Measurements from ENCODE around the gene PHACTR2. TPM values are rescaled to one million over a fixed set of nuclear protein-coding genes. Genes with fewer than 3 reads are reported as not detected.
"Not testable (repeated sequence)": the region's sequence is repeated elsewhere in the genome, so short reads cannot be mapped to it uniquely, and the experiment has no call there.

The PHACTR2 gene
- total RNA-seq, 1 donor from 2014 or later, result 71.0 TPM

- Histone ChIP-seq H3K9me3 (replicated peaks) (peaks cover 36% of the 10 kb centered on the region), H3K27ac (replicated peaks) (no peak overlapping the region), H3K27me3 (ENCODE audit: low read depth) (no peaks in the 10 kb centered on the region), H3K4me1 (no peaks in the 10 kb centered on the region), H3K4me3 (no peak overlapping the region), H3K36me3 (peaks cover 99% of the 10 kb centered on the region)
- DNase-seq, result no peak
- intact Hi-C loops (cut with micrococcal nuclease), result no loop called here
- no peak for TF ChIP-seq CTCF (IDR thresholded peaks at IDR 0.05; ENCODE audit: borderline replicate concordance)
These were observed 179.9 kb downstream of the PHACTR2 start for GRCh38 chr6:143857651-143858050.

- no peak overlapping the region for H3K4me3 ChIP-seq
- no peak for DNase-seq
- TF ChIP-seq CTCF (IDR thresholded peaks at IDR 0.05; ENCODE audit: borderline replicate concordance), result no peak
- peaks cover 21% of the 10 kb centered on the region for H3K9me3 ChIP-seq (replicated peaks)
- intact Hi-C loops (cut with micrococcal nuclease), result no loop called here
- no peaks in the 10 kb centered on the region for H3K4me1 ChIP-seq
- H3K27ac ChIP-seq (replicated peaks), result no peak overlapping the region
- peaks cover 100% of the 10 kb centered on the region for H3K36me3 ChIP-seq
- H3K27me3 ChIP-seq (ENCODE audit: low read depth), result no peaks in the 10 kb centered on the region
These were observed 182.3 kb downstream of the PHACTR2 start for GRCh38 chr6:143859891-143860660.

- H3K9me3 ChIP-seq (replicated peaks), result peaks cover 8% of the 10 kb centered on the region
- TF ChIP-seq CTCF (IDR thresholded peaks at IDR 0.05; ENCODE audit: borderline replicate concordance), result no peak
- no peaks in the 10 kb centered on the region for H3K4me1 ChIP-seq
- H3K27me3 ChIP-seq (ENCODE audit: low read depth), result no peaks in the 10 kb centered on the region
- H3K4me3 ChIP-seq, result no peak overlapping the region
- H3K27ac ChIP-seq (replicated peaks), result no peak overlapping the region
- H3K36me3 ChIP-seq, result peaks cover 77% of the 10 kb centered on the region
- no peak for DNase-seq
- intact Hi-C loops (cut with micrococcal nuclease), result no loop called here
These were observed 186.0 kb downstream of the PHACTR2 start for GRCh38 chr6:143863771-143864170.

- Histone ChIP-seq H3K4me1 (no peaks in the 10 kb centered on the region), H3K36me3 (peaks cover 72% of the 10 kb centered on the region), H3K27me3 (ENCODE audit: low read depth) (no peaks in the 10 kb centered on the region), H3K9me3 (replicated peaks) (peaks cover 8% of the 10 kb centered on the region), H3K4me3 (no peak within 1 kb of the TSS), H3K27ac (replicated peaks) (no peak within 1 kb of the TSS)
- no peak for TF ChIP-seq CTCF (IDR thresholded peaks at IDR 0.05; ENCODE audit: borderline replicate concordance)
- DNase-seq, result no peak
- intact Hi-C loops (cut with micrococcal nuclease), result no loop called here
These were observed 186.5 kb downstream of the PHACTR2 start, which contains the start of gene ZC2HC1B for GRCh38 chr6:143864234-143864633. Gene ZC2HC1B (plus strand): TSS chr6:143864474. CDS start chr6:143864540, 66 bp downstream.

- TF ChIP-seq CTCF (IDR thresholded peaks at IDR 0.05; ENCODE audit: borderline replicate concordance), result no peak
- Histone ChIP-seq H3K27me3 (ENCODE audit: low read depth) (no peaks in the 10 kb centered on the region), H3K9me3 (replicated peaks) (peaks cover 8% of the 10 kb centered on the region), H3K4me1 (no peaks in the 10 kb centered on the region), H3K4me3 (no peak overlapping the region), H3K36me3 (peaks cover 42% of the 10 kb centered on the region), H3K27ac (replicated peaks) (no peak overlapping the region)
- intact Hi-C loops (cut with micrococcal nuclease), result no loop called here
- DNase-seq, result no peak
These were observed 189.5 kb downstream of the PHACTR2 start for GRCh38 chr6:143867236-143867635.

GRCh38 chr6:143868808-143869207, 191.0 kb downstream of the PHACTR2 start:
- intact Hi-C loops (cut with micrococcal nuclease); H3K27ac ChIP-seq (replicated peaks); H3K27me3 ChIP-seq (ENCODE audit: low read depth); H3K4me3 ChIP-seq; DNase-seq; H3K9me3 ChIP-seq (replicated peaks); H3K4me1 ChIP-seq: not testable (repeated sequence)
- H3K36me3 ChIP-seq, result peaks cover 27% of the 10 kb centered on the region

GRCh38 chr6:143871202-143871730, 193.5 kb downstream of the PHACTR2 start:
- intact Hi-C loops (cut with micrococcal nuclease); H3K27ac ChIP-seq (replicated peaks); H3K4me3 ChIP-seq; DNase-seq; H3K27me3 ChIP-seq (ENCODE audit: low read depth); H3K4me1 ChIP-seq; H3K36me3 ChIP-seq: not testable (repeated sequence)
- H3K9me3 ChIP-seq (replicated peaks), result peaks cover 27% of the 10 kb centered on the region

All from left ventricle myocardium inferior (tissue), 1 donor.